ENCODE data around the gene AFP.

- TF ChIP-seq, protein P1, sequence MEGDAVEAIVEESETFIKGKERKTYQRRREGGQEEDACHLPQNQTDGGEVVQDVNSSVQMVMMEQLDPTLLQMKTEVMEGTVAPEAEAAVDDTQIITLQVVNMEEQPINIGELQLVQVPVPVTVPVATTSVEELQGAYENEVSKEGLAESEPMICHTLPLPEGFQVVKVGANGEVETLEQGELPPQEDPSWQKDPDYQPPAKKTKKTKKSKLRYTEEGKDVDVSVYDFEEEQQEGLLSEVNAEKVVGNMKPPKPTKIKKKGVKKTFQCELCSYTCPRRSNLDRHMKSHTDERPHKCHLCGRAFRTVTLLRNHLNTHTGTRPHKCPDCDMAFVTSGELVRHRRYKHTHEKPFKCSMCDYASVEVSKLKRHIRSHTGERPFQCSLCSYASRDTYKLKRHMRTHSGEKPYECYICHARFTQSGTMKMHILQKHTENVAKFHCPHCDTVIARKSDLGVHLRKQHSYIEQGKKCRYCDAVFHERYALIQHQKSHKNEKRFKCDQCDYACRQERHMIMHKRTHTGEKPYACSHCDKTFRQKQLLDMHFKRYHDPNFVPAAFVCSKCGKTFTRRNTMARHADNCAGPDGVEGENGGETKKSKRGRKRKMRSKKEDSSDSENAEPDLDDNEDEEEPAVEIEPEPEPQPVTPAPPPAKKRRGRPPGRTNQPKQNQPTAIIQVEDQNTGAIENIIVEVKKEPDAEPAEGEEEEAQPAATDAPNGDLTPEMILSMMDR (IDR thresholded peaks at IDR 0.05): no peak
- TF ChIP-seq EP300 (IDR thresholded peaks at IDR 0.05): no peak
- TF ChIP-seq POLR2AphosphoS5 (IDR thresholded peaks at IDR 0.05): no peak
Observed at GRCh38 chr4:73486497-73486896, 50.5 kb downstream of the AFP start.
